Measurements from ENCODE around the gene TDRD7.
A peak's percentile ranks its signal among the peaks of the same experiment; 100 is the strongest.
"Not testable (repeated sequence)": the region's sequence is repeated elsewhere in the genome, so short reads cannot be mapped to it uniquely, and the experiment has no call there.

The TDRD7 gene

DNA sequence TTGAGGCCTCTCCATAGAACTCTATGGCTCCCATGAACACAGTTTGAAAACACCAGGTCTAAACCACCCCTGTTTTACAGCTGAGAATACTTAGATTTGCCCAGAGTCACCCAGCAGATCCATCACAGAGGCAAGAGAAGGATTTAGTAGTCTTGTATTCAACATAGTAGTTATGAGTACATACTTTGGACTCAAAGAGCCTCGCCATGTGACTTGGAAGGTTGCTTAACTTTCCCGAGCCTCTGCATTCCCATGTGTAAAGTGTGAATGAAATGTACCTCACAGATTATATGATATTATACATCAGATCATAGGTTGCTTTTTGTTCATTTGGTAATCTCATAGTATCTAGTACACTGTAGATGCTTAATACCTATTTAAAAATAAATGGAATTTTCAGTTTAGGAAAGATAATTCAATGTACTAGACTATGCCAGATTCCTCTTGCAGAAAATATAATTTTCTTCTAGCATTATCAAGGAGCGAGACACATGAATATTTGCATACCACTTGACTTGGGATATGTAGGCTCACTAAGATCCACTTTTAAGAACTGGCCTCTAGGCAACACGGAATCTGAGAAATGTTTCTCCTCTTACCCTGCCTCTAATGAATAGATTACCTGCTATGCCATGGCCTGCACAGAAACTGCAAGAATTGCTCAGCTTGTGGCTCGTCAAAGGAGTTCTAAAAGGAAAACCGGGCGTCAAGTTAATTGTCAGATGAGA is 18.6 kb downstream of the TDRD7 start:
- DNase-seq, result no peak

- no peak for DNase-seq
Measured at GRCh38 chr9:97431044-97431441, 19.1 kb downstream of the TDRD7 start.

DNA sequence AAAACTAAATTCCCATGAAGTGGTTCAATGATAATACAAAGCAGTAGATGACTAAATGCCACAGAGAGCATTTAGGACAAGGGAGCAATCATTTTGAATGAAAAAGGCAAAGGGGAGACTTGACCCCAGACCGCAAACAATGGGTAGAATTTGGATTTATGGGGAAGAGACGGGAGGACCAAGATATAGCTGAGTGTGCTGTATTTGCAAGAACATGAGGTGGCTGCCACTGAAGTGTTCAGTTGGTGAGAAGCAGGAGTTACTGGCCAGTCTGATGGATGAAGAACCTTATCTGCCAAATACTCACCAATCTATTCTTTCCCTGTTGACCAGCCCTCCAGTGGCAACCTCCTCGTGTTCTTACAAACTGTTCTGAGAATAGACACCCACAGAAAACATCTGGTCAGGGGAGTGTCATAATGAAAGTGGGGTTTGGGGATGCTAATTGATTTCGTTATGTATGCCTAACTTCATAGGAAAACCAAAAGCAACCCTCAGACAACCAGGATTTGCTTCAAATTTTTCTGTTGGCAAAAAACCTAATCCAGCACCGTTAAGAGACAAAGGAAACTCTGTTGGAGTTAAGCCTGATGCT is 19.8 kb downstream of the TDRD7 start:
- DNase-seq, result no peak

- no peak for DNase-seq
Measured at GRCh38 chr9:97437051-97437600, 25.2 kb downstream of the TDRD7 start.

GRCh38 chr9:97438257-97438656 is 26.4 kb downstream of the TDRD7 start:
- DNase-seq, result no peak

- no peak for DNase-seq
Measured at GRCh38 chr9:97438666-97439065, 26.8 kb downstream of the TDRD7 start.

GRCh38 chr9:97440160-97440559 is 28.3 kb downstream of the TDRD7 start:
- no peak for DNase-seq

DNA sequence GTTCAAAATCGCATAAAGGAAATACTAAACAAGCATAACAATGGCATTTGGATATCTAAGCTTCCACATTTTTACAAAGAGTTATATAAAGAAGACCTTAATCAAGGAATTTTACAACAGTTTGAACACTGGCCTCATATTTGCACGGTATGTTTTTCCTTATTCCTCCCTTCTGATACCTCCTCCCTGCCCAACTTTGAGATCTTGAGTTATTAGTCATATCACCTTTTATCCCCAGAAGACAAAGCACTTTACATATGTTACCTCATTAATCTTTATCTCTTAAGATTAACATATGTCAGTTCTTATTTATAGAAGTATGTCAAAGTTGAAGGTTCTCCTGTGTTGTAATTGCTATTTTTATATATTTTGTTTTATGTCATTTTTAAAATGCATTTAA is 29.8 kb downstream of the TDRD7 start:
- no peak for DNase-seq

GRCh38 chr9:97445119-97445701 is 33.3 kb downstream of the TDRD7 start:
- no peak for DNase-seq

GRCh38 chr9:97447001-97447400 is 35.1 kb downstream of the TDRD7 start:
- DNase-seq, result no peak

- not testable (repeated sequence) for DNase-seq
Measured at GRCh38 chr9:97453573-97453972, 41.7 kb downstream of the TDRD7 start.

GRCh38 chr9:97456841-97457240 is 44.9 kb downstream of the TDRD7 start:
- not testable (repeated sequence) for DNase-seq

GRCh38 chr9:97459326-97459725 is 47.4 kb downstream of the TDRD7 start:
- DNase-seq, result no peak

DNA sequence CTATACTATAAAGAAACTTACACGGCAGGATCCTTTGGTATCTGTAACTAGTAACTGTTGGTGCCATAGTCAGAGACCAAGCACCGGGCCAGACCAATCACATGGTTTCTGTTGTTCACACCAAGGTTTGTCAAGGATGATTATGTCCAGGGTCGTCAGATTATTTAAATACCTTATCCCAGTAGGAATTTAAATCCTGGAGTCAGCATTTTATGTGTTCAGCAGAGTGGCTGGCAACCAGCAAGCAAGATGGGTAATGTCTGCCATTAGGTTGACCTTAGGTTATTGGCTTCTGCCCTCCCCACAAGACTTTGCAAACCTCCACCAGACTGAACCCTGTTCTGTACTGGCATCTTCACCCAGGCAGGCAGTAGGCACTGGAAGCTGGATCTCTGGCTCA is 50.3 kb downstream of the TDRD7 start:
- DNase-seq, result no peak

- DNase-seq, result no peak
Measured at GRCh38 chr9:97462914-97463313, 51.0 kb downstream of the TDRD7 start.

GRCh38 chr9:97468658-97469448 is 57.0 kb downstream of the TDRD7 start:
- peak; percentile 26 for DNase-seq

- DNase-seq, result no peak
Measured at GRCh38 chr9:97470076-97470475, 58.2 kb downstream of the TDRD7 start.

- DNase-seq, result no peak
Measured at GRCh38 chr9:97473717-97474116, 61.8 kb downstream of the TDRD7 start.

DNA sequence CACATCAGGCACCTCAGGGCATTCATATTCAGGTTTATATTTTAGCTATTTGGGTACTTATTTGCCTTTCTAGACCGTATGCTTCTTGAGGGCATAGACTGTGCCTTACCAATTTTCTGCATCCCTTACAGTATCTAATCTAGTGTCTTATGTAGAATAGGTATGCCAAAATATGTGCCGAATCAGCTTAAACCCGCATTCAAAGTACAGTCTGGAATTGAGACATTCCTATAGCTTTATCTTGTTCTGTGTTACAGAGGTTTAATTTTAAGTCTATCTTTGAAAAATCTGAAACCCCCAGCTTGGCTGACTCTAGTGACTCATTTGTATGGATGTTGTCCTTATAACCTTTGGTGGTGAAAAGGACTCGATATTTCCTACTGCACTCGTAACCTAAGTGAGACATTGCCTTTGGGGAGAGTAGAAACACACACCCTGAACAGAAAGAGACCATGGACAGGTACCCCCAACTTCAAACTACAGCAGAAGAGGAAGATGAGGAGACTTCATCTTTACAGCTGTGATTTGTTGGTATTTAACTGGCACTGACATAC is 62.6 kb downstream of the TDRD7 start:
- DNase-seq, result no peak

GRCh38 chr9:97475059-97475458 is 63.2 kb downstream of the TDRD7 start:
- no peak for DNase-seq

DNA sequence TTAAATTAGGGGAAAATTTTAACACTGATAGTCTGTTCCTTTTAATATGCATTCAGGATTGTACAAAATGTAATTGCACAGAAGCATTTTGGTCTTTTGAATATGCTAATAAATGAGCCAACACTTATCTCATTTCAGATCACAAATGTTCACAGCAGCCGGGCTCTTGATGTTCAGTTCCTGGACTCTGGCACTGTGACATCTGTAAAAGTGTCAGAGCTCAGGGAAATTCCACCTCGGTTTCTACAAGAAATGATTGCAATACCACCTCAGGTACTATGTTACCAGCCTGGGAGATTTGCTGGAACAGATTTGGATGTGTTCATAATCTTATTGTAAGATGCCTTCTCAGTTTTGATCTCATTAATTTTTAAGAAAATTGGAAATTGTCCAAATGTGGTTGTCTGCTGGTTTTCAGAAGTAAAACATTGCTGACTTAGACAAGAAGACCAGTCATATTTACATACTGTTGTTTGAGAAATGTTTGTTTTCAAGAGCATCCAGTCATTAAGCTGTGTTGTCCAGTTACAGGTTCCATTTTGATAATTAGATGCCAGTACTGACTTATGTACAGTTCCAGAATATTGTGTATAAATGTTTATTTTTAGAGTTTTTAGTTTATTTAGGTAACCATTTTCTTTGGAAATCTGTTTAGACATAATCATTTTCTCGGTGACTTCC is 66.5 kb downstream of the TDRD7 start:
- no peak for DNase-seq

DNA sequence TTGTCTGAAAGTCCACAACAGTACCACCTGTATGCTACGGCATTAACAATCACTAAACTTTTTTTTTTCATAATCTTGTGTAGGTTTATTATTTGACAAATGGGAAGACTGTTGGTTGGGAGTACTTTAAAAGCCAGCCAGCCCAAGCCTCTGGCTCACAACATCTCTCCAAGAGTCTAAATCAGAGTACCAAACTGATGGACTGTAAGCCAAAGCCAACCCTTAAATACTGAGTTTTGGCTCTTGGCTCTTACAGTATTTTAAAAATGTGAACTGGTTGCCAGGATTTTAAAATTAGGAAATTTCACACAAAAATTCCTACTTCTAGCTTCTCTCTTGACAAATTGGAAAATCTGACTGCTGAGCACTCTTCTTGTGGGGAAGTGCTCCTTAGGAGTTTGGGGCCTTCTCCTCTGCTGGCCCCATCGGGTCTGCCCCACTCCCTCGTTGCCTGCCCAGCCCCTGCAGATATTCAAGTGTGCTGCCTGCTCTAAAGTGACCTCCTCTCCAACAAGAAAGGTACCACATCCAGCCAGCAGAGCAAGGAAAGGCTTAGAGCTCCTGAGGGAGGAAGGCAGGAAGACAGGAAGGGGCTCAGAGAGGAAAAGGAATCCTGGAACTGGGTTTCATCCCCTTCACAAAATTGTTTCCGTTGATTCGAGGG is 67.7 kb downstream of the TDRD7 start:
- DNase-seq, result no peak

Data from stimulated activated CD4-positive, alpha-beta T cell treated with anti-CD3 and anti-CD28 coated beads, Interleukin-1b, Interleukin-23, amount 100 ng/mL, for 48 hours (primary cell).